Esophagus mucosa (tissue), 1 donor: ENCODE measurements around the gene PRSS22. TPM values are rescaled to one million over a fixed set of nuclear protein-coding genes. Genes with fewer than 3 reads are reported as not detected.
"Not testable (repeated sequence)": the region's sequence is repeated elsewhere in the genome, so short reads cannot be mapped to it uniquely, and the experiment has no call there.

Experiments
- ATAC-seq: fragments of 200-7000 bp; cut with Tn5 transposase; one replicate; pipeline ENCODE4 v1.9.1; 2020
- total RNA-seq: library from RNA; stranded (reverse); gene quantifications from one replicate; pipeline ENCODE4 v1.2.4, GENCODE V29; 2023
- donor health status: DM: yes; HTN: yes; CAD: no.

The PRSS22 gene
- 97.0 TPM for total RNA-seq

- peak; percentile 74 for ATAC-seq
Observed at GRCh38 chr16:2857451-2858244, at the start of gene PRSS22. TSS of gene PRSS22 (minus strand) at chr16:2858170. CDS start at chr16:2858104, 66 bp downstream.

GRCh38 chr16:2907084-2907753 lies 49.2 kb upstream of the PRSS22 start:
- not testable (repeated sequence) for ATAC-seq

GRCh38 chr16:2905988-2906387 lies 48.0 kb upstream of the PRSS22 start:
- no peak for ATAC-seq

- ATAC-seq, result peak; percentile 94
Observed at GRCh38 chr16:2905241-2905987, 47.4 kb upstream of the PRSS22 start.

GRCh38 chr16:2904922-2905240 lies 46.9 kb upstream of the PRSS22 start:
- no peak for ATAC-seq

- ATAC-seq, result peak; percentile 55
Observed at GRCh38 chr16:2904100-2904921, 46.3 kb upstream of the PRSS22 start.

- no peak for ATAC-seq
Observed at GRCh38 chr16:2902337-2903130, 44.6 kb upstream of the PRSS22 start.

GRCh38 chr16:2900526-2901075 lies 42.6 kb upstream of the PRSS22 start:
- no peak for ATAC-seq

- ATAC-seq, result no peak
Observed at GRCh38 chr16:2899564-2900072, 41.6 kb upstream of the PRSS22 start.

GRCh38 chr16:2898831-2899563 lies 41.0 kb upstream of the PRSS22 start:
- no peak for ATAC-seq

GRCh38 chr16:2897110-2897509 lies 39.1 kb upstream of the PRSS22 start:
- peak; percentile 33 for ATAC-seq

GRCh38 chr16:2896480-2897010 lies 38.6 kb upstream of the PRSS22 start:
- peak; percentile 7 for ATAC-seq

GRCh38 chr16:2895813-2896212 lies 37.8 kb upstream of the PRSS22 start:
- no peak for ATAC-seq

- ATAC-seq, result no peak
Observed at GRCh38 chr16:2894231-2894630, 36.3 kb upstream of the PRSS22 start.

GRCh38 chr16:2884041-2884451 lies 26.1 kb upstream of the PRSS22 start:
- no peak for ATAC-seq

- peak; percentile 2 for ATAC-seq
Observed at GRCh38 chr16:2883458-2883908, 25.5 kb upstream of the PRSS22 start.

GRCh38 chr16:2882650-2883457 lies 24.9 kb upstream of the PRSS22 start, which contains the start of gene FLYWCH2:
TSS of gene FLYWCH2 (plus strand) at chr16:2883215. CDS start at chr16:2896450, 13,235 bp downstream.
- ATAC-seq, result peak; percentile 98

GRCh38 chr16:2881783-2882649 lies 24.0 kb upstream of the PRSS22 start:
- peak; percentile 22 for ATAC-seq
